GM12891 (cell line): ENCODE results near the gene KLHL7. TPM values are rescaled to one million over a fixed set of nuclear protein-coding genes. Genes with fewer than 3 reads are reported as not detected.

Experiments used
- DNase-seq: peaks from one replicate; pipeline ENCODE4 v3.0.0; 2011; ENCODE audit warnings: low spot score; ENCODE audit not compliant: insufficient read length
- FAIRE-seq: peaks from 2 replicates; lab custom pipeline; 2011; peaks lifted over from hg19 to GRCh38; lab: Jason Lieb, UNC
- PAX5 ChIP-seq: IDR thresholded peaks from 2 replicates; pipeline ENCODE4 v1.6.1; 2011; ENCODE audit warnings: low read length, moderate library complexity, mild to moderate bottlenecking; ENCODE audit not compliant: insufficient read depth, severe bottlenecking
- POLR2A ChIP-seq: IDR thresholded peaks from 2 replicates; pipeline ENCODE4 v1.6.1; 2011; ENCODE audit warnings: low read depth, low read length, control low read depth
- POLR2AphosphoS5 ChIP-seq: IDR thresholded peaks from 2 replicates; pipeline ENCODE4 v1.6.1; 2011; ENCODE audit warnings: low read depth, low read length, control low read depth
- POU2F2 ChIP-seq: IDR thresholded peaks from 2 replicates; pipeline ENCODE4 v1.6.1; 2011; ENCODE audit warnings: low read depth, mild to moderate bottlenecking, control low read depth, low read length, moderate library complexity
- SPI1 ChIP-seq: IDR thresholded peaks from 2 replicates; pipeline ENCODE4 v1.6.1; 2011; ENCODE audit warnings: low read depth, low read length, control low read depth
- TAF1 ChIP-seq: IDR thresholded peaks from 2 replicates; pipeline ENCODE4 v1.6.1; 2011; ENCODE audit warnings: low read depth, low read length, control low read depth
- polyA plus RNA-seq: library from polyadenylated mRNA; unstranded; fragments of >200 nt; gene quantifications from one replicate; pipeline ENCODE4 v1.2.1, GENCODE V29; 2012; ENCODE audit warnings: low read depth, missing spikeins, inconsistent platforms; ENCODE audit not compliant: missing spikeins

The KLHL7 gene
- polyA plus RNA-seq, result 11.8 TPM

GRCh38 chr7:23105644-23106056, at the start of gene KLHL7:
Gene KLHL7, plus strand, starts transcription at chr7:23105785. Its CDS starts 242 bp downstream, at chr7:23106027.
- FAIRE-seq, result peak; percentile 98
- TF ChIP-seq TAF1, result peak; percentile 10; the same call in 1 of the 2 replicates
- TF ChIP-seq SPI1, result no peak
- TF ChIP-seq POLR2AphosphoS5, result peak; percentile 90
- TF ChIP-seq POLR2A, result peak; percentile 83; the same call in 1 of the 2 replicates
- TF ChIP-seq PAX5, result no peak
- peak; percentile 72 for DNase-seq

- TF ChIP-seq PAX5 (no peak), SPI1 (0 out of 2 replicates have a peak, but pooled peaks have one; percentile 5), POU2F2 (no peak)
- no peak for DNase-seq
- FAIRE-seq, result no peak
Measured at GRCh38 chr7:23058408-23059096, 47.0 kb upstream of the KLHL7 start.

GRCh38 chr7:23061327-23061726, 44.3 kb upstream of the KLHL7 start:
- TF ChIP-seq SPI1, result no peak
- TF ChIP-seq POU2F2, result no peak
- TF ChIP-seq POLR2A, result no peak
- no peak for TF ChIP-seq TAF1
- TF ChIP-seq POLR2AphosphoS5, result no peak
- no peak for TF ChIP-seq PAX5
- DNase-seq (no peak), FAIRE-seq (peak; percentile 60)

GRCh38 chr7:23062452-23062851, 43.1 kb upstream of the KLHL7 start:
- no peak for TF ChIP-seq SPI1
- no peak for TF ChIP-seq POU2F2
- no peak for TF ChIP-seq PAX5
- no peak for TF ChIP-seq POLR2A
- no peak for TF ChIP-seq TAF1
- TF ChIP-seq POLR2AphosphoS5, result no peak
- no peak for FAIRE-seq

GRCh38 chr7:23065974-23066373, 39.6 kb upstream of the KLHL7 start:
- DNase-seq, result no peak
- no peak for FAIRE-seq
- no peak for TF ChIP-seq TAF1
- TF ChIP-seq POLR2AphosphoS5, result no peak
- no peak for TF ChIP-seq SPI1
- TF ChIP-seq PAX5, result no peak
- TF ChIP-seq POLR2A, result no peak

More at GRCh38 chr7:23062452-23062851, 43.1 kb upstream of the KLHL7 start:
- no peak for DNase-seq

- FAIRE-seq, result no peak
- no peak for DNase-seq
- TF ChIP-seq TAF1 (no peak), PAX5 (no peak)
Measured at GRCh38 chr7:23067271-23067670, 38.3 kb upstream of the KLHL7 start.

- TF ChIP-seq TAF1 (no peak), SPI1 (no peak), PAX5 (no peak), POLR2A (no peak), POLR2AphosphoS5 (no peak), POU2F2 (no peak)
- FAIRE-seq, result no peak
- no peak for DNase-seq
Measured at GRCh38 chr7:23072048-23072447, 33.5 kb upstream of the KLHL7 start.

- TF ChIP-seq POLR2AphosphoS5 (no peak), TAF1 (no peak), SPI1 (no peak), PAX5 (no peak), POU2F2 (no peak), POLR2A (no peak)
- FAIRE-seq (no peak), DNase-seq (no peak)
Measured at GRCh38 chr7:23072922-23073321, 32.7 kb upstream of the KLHL7 start.

GRCh38 chr7:23074443-23075261, 30.9 kb upstream of the KLHL7 start:
- no peak for TF ChIP-seq POU2F2
- no peak for TF ChIP-seq SPI1
- TF ChIP-seq POLR2AphosphoS5, result no peak
- no peak for DNase-seq
- no peak for FAIRE-seq

GRCh38 chr7:23075571-23075970, 30.0 kb upstream of the KLHL7 start:
- TF ChIP-seq POU2F2, result no peak
- TF ChIP-seq POLR2A, result no peak
- TF ChIP-seq POLR2AphosphoS5, result no peak
- no peak for TF ChIP-seq SPI1
- no peak for TF ChIP-seq PAX5
- no peak for TF ChIP-seq TAF1

More at GRCh38 chr7:23075571-23075970, 30.0 kb upstream of the KLHL7 start:
- DNase-seq, result no peak
- FAIRE-seq, result no peak
